ENCODE results near the gene MAPK10.
"Not testable (repeated sequence)": the region's sequence is repeated elsewhere in the genome, so short reads cannot be mapped to it uniquely, and the experiment has no call there.

MAPK10 gene

GRCh38 chr4:86203176-86203575 lies 156.7 kb downstream of the MAPK10 start:
- DNase-seq (ENCODE audit: low spot score), result no peak
- FAIRE-seq, result no peak

GRCh38 chr4:86185659-86186058 lies 174.2 kb downstream of the MAPK10 start:
- DNase-seq (ENCODE audit: low spot score) (no peak), FAIRE-seq (no peak)

GRCh38 chr4:86184901-86185285 lies 175.0 kb downstream of the MAPK10 start:
- FAIRE-seq (no peak), DNase-seq (ENCODE audit: low spot score) (no peak)

- DNase-seq (ENCODE audit: low spot score) (peak; percentile 1), FAIRE-seq (no peak)
Observed at GRCh38 chr4:86184216-86184900, 175.5 kb downstream of the MAPK10 start.

- DNase-seq (ENCODE audit: low spot score) (peak; percentile 8), FAIRE-seq (peak; percentile 12)
Observed at GRCh38 chr4:86181585-86181984, 178.3 kb downstream of the MAPK10 start.

GRCh38 chr4:86178211-86178610 lies 181.6 kb downstream of the MAPK10 start:
- peak; percentile 3 for DNase-seq (ENCODE audit: low spot score)
- FAIRE-seq, result peak; percentile 77

- DNase-seq (ENCODE audit: low spot score) (no peak), FAIRE-seq (no peak)
Observed at GRCh38 chr4:86174506-86174905, 185.3 kb downstream of the MAPK10 start.

- DNase-seq (ENCODE audit: low spot score); FAIRE-seq: not testable (repeated sequence)
Observed at GRCh38 chr4:86168335-86168734, 191.5 kb downstream of the MAPK10 start.

GRCh38 chr4:86160426-86160825 lies 199.4 kb downstream of the MAPK10 start:
- DNase-seq (ENCODE audit: low spot score) (no peak), FAIRE-seq (no peak)

- DNase-seq (ENCODE audit: low spot score), result no peak
- FAIRE-seq, result no peak
Observed at GRCh38 chr4:86159216-86159615, 200.6 kb downstream of the MAPK10 start.

- DNase-seq (ENCODE audit: low spot score), result no peak
- no peak for FAIRE-seq
Observed at GRCh38 chr4:86156531-86156930, 203.3 kb downstream of the MAPK10 start.

GRCh38 chr4:86155766-86156165 lies 204.1 kb downstream of the MAPK10 start:
- DNase-seq (ENCODE audit: low spot score) (no peak), FAIRE-seq (no peak)

- FAIRE-seq (no peak), DNase-seq (ENCODE audit: low spot score) (no peak)
Observed at GRCh38 chr4:86152454-86152853, 207.4 kb downstream of the MAPK10 start.

- no peak for DNase-seq (ENCODE audit: low spot score)
- no peak for FAIRE-seq
Observed at GRCh38 chr4:86151196-86151595, 208.7 kb downstream of the MAPK10 start.

GRCh38 chr4:86141161-86141560 lies 218.7 kb downstream of the MAPK10 start:
- no peak for DNase-seq (ENCODE audit: low spot score)
- no peak for FAIRE-seq

- DNase-seq (ENCODE audit: low spot score), result no peak
- no peak for FAIRE-seq
Observed at GRCh38 chr4:86132468-86132867, 227.4 kb downstream of the MAPK10 start.

GRCh38 chr4:86131456-86131855 lies 228.4 kb downstream of the MAPK10 start:
- no peak for FAIRE-seq

GRCh38 chr4:86130160-86130933 lies 229.5 kb downstream of the MAPK10 start:
- DNase-seq (ENCODE audit: low spot score) (no peak), FAIRE-seq (no peak)

More at GRCh38 chr4:86131456-86131855, 228.4 kb downstream of the MAPK10 start:
- DNase-seq (ENCODE audit: low spot score), result no peak

- FAIRE-seq (no peak), DNase-seq (ENCODE audit: low spot score) (no peak)
Observed at GRCh38 chr4:86129546-86129945, 230.3 kb downstream of the MAPK10 start.

GRCh38 chr4:86122404-86122803 lies 237.4 kb downstream of the MAPK10 start:
- no peak for FAIRE-seq

GRCh38 chr4:86118711-86119110 lies 241.1 kb downstream of the MAPK10 start:
- no peak for DNase-seq (ENCODE audit: low spot score)
- no peak for FAIRE-seq

More at GRCh38 chr4:86122404-86122803, 237.4 kb downstream of the MAPK10 start:
- DNase-seq (ENCODE audit: low spot score), result no peak

- FAIRE-seq (no peak), DNase-seq (ENCODE audit: low spot score) (peak; percentile 44)
Observed at GRCh38 chr4:86117705-86118302, 242.0 kb downstream of the MAPK10 start.

Measured in RCC 7860 (cell line).